Measurements from ENCODE around the gene TLDC2.
"Not testable (repeated sequence)": the region's sequence is repeated elsewhere in the genome, so short reads cannot be mapped to it uniquely, and the experiment has no call there.

The TLDC2 gene

DNA sequence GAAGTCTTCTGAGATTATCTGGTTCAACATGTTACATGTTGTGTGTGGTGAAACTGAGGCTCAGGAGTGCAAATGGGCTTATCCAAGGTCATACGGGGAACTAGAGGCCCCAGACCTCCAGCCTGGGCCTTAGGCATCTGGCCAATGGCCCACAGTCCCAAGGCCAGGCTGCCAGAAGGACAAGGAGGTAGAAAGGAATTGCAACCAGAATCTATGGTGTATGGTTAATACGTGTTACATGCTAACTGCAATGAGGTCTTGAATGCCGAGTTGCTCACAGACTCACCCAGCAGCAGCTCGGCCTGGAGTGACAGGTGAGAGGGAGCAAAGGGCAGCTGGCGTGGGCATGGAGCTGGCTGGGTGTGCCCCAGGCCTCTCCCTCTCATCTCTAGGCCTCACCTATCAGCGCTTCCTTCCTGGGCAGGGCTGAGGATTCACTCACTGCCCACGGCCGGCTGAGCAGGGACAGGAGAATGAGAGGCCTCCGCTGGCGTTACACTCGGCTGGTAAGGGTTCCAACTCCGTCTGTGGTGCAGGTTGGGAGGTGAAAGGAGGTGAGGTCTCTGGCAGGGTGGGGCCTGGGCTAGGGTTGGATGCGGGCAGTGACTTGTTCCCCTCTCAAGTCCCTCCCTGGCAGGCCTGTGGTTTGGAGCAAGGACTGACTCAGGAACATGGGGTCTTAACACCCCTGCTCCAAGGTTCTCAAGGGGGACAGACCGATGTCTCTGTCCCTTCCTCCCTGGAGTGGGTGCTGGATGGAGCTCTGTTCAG is at the start of gene TLDC2:
Gene TLDC2 (plus strand): TSS at position 437 of the 771 bp plus-strand sequence. CDS start 37 bp downstream, at position 474.
- DNase-seq = no peak

DNA sequence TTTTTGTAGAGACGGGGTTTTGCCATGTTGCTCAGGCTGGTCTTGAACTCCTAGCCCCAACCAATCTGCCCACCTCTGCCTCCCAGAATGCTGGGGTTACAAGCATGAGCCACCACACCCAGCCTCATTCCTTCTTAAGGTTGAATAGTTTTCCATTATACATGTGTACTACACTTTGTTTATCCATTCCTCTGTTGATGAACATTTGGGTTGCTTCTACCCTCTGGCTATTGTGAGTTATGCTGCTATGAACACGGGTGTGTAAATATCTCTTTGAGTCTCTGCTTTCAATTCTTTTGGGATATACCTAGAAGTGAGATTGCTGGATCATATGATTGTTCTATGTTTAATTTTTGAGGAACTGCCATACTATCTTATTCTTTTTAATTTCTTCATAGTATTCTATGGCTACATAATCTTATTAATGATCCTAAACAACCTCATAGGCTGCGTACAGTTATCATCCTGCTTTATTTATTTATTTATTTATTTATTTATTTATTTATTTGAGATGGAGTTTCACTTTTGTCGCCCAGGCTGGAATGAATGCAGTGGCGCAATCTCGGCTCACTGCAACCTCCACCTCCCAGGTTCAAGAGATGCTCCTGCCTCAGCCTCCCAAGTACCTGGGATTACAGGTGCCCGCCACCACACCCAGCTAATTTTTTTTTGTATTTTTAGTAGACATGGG is 49.2 kb upstream of the TLDC2 start:
- DNase-seq = no peak

- DNase-seq = no peak
Observed at GRCh38 chr20:36827541-36828279, 48.2 kb upstream of the TLDC2 start.

GRCh38 chr20:36830791-36831691 is 44.9 kb upstream of the TLDC2 start:
- no peak for DNase-seq

DNA sequence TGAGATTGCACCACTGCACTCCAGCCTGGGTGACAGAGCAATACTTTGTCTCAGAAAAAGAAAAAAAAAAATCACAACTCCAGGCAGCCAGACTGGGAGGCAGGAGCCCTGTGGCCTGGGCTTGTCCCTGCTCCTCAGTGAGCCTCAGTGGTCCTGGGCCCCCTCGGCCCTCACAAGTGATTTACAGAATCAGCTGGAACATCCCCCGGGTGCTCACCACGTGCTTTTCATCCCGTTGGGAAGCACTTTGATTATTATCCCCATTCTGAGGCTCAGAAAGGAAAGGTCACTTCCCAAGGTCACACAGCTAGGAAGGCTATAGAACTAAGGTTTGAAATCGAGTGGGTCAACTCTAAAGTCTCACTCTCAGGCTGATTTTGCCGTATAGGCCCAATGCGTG is 43.1 kb upstream of the TLDC2 start:
- no peak for DNase-seq

DNA sequence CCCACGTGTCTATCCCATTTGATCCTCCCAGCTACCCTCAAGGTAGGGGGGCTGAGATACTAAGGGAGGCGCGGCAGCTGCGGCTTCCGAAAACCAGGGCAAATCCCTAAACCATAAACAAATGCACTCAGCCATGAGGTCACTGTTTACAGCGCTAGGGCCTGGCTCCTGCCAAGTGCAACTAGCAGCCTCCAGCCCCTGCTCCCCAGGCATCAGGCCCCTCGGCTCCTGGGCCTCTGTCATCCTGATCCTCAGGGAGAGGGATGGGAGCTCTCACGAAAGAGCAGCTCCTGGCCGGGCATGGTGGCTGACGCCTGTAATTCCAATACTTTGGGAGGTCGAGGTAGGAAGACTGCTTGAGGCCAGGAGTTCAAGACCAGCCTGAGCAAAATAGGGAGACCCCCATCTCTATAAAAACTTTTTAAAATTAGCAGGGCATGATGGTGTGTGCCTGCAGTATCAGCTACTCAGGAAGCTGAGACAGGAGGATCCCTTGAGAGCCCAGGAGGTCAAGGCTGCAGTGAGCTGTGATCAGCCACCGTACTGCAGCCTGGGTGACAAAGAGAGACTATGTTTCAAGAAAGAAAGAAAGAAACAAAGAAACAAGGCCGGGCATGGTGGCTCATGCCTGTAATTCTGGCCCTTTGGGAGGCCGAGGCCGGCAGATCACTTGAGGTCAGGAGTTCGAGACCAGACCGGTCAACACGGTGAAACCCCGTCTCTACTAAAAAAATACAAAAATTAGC is 42.5 kb upstream of the TLDC2 start:
- DNase-seq = no peak

DNA sequence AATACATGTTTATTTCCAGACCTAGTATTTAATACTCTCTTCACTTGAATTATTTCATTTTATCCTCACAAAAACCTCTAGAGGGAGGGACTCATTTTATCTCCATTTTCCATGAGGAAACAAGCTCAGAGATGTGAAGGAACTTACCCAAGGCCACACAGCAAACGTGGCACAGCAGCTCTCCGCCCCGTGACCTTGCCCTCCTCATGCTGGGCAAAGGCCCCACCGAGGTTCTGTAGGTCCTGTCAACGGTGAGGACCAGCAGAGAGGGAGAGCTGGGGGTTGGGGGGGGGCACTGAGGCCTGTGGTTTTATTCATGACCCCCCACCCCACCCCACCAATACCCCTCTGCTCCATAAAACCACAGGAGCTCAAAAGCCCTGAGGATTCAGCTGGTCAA is 40.9 kb upstream of the TLDC2 start:
- DNase-seq = no peak

DNA sequence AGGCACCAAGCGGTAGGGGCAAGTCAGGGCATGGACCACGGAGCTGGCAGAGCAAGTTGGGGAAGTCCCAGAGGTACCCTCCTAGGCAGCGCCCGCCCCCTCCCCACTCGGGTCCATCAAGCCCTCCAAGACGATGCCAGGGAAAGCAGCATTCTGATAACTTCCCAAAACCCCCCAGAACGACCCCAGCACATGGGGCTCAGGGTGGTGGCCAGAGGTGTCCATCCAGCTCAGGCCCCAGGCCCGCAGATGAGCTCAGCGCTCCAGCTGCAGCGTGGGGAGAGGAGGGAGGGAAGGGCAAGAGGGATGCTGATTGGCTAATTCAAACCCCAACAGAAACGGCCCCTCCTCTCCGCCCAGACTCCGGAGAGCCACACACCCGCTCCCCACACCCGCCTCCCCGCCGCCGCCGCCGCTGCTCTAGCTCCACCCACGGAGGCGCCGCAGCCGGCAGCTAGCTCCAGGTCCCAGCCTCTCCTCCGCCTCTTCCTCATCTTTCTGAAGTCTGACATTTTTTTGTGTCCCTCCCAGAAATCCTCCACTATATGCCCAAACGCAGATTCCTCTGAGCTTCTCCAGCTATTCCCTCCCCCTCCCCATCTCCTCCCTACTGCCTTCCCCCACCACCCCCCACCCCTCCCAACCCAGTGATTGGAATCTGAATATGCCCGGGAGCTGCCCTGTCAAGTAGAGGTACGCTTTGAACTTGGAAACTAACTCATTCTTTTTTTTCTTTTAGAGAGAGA is 40.3 kb upstream of the TLDC2 start:
- DNase-seq = peak; percentile 67 to 82

GRCh38 chr20:36836591-36837269 is 39.2 kb upstream of the TLDC2 start:
- no peak for DNase-seq

DNA sequence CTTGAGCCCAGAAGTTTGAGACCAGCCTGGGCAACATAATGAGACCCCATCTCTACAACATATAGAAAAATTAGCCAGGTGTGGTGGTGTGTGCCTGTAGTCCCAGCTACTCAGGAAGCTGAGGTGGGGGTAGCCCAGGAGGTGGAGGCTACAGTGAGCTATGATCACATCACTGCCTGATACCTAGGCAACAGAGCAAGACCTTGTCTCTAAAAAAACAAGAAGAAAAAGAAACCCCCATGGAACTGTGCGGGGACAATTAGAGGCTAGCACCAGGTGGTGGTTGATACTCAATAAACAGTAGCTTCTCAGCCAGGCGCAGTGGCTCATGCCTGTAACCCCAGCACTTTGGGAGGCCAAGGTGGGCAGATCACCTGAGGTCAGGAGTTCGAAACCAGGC is 37.6 kb upstream of the TLDC2 start:
- DNase-seq = not testable (repeated sequence)

DNA sequence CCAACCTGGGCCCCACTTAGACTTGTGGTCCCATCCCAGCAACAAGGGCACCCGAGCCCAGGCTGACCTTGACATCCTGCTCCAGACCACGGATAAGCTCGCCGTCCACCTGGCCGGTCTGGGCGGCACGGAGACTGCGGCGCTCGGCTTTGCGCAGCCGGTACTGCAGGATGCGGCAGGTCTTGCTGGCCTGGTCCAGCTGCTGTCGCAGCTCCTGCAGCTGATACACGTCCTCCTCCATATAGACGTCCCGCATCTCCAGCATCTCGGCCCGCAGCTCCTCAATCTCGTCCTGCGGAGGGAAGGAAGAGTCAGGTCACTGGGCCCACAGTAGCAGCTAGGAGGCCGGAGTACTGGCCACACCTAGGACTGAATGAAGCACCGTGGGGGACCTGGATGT is 36.8 kb upstream of the TLDC2 start:
- DNase-seq = no peak

GRCh38 chr20:36841030-36841429 is 34.9 kb upstream of the TLDC2 start:
- not testable (repeated sequence) for DNase-seq

DNA sequence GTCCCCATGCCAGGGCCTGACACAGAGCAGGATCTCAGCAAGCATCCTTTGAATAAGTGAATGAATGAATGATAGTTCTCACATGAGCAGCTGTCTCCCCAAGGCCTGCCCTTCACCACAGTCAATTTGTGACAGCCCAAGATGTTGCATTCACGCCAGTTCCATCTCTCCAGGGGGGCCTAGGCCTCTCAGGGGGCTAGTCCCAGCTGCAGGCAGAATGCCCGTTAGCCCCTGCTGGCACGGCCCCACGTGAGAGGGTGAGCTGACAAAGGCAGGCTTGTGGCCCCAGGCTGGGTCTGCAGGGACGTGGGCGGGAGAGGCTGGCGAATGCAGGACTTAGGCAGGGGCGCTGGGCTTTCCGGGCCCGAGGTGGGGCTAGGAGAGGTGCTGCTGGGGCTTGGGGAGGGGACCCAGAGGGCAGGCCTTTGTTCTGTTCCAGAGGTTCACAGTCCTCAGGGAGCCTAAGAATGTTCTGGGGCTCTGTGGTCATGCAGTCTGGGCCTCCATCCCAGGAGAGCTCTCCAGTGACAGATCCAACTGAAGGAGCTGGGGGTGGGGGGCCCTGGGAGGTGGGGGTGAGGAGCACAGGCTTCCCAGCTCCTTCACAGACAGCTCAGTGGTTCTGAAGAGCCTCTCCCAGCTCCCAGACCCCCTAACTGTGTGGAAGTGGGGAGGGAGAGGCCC is 30.5 kb upstream of the TLDC2 start:
- DNase-seq = no peak

GRCh38 chr20:36847009-36847709 is 28.8 kb upstream of the TLDC2 start:
- DNase-seq = no peak

DNA sequence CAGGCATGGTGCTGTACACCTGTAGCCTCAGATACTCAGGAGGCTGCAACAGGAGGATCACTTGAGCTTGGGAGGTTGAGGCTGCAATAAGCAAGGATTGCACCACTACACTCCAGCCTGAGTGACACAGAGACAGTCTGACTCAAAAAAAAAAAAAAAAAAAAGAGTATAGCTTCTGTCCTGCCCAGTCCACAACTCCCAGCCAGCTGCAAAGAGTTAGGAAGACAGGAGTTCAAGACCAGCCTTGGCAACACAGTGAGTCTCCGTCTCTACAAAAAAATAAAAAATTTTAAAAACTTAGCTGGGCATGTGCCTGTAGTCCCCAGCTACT is 28.3 kb upstream of the TLDC2 start:
- DNase-seq = no peak

DNA sequence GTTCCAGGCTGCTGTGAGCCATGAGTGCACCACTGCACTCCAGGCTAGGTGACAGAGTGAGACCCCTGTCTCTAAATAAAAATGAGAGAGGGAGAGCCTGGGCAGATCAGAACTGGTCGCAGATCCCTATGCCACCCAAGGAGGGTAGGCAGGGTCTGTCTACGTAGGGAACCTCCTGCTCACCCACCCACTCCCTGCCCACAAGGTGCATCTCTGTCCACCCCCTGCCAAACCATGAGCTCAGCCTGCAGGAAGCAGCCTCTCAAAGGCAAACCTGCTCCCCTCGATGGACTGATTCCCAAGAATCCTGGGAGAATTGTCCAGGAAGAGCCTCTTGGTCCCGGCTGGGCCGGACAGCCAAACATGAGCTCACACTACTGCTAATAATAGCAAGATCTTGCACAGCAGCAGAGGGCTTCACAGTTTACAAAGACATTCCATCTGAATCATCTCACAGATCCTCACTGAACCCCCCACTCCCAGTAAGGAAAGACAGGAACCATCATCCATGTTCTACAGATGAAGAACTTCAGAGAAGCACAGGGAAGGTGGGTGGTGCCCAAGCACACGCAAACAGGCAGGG is 27.8 kb upstream of the TLDC2 start:
- no peak for DNase-seq

DNA sequence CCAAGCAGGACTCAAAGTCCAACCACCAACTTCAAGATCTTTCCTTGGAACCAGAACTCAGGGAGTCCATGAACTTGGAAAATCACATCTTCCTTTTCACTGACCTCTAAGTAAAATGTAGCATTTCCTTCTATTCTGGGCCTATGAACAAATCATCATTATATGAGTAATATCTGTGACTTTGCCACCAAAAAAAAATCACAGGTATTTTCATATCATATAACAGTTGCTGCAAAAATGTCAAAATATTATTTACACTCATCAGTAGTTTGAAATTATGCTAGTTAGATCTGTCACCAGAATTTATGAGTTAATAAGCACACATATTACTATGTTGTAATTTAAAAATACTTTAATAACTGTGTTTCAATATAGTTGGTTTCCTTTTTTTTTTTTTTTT is 27.3 kb upstream of the TLDC2 start:
- no peak for DNase-seq

GRCh38 chr20:36849333-36850065 is 26.4 kb upstream of the TLDC2 start:
- DNase-seq = no peak

Measured in NCI-H187 (cell line).